Caki2 (cell line): Measurements from ENCODE around the gene LRTM1. TPM values are rescaled to one million over a fixed set of nuclear protein-coding genes. Genes with fewer than 3 reads are reported as not detected.

Source experiments
- DNase-seq: peaks from one replicate; pipeline ENCODE4 v3.0.0-alpha.2; 2015; ENCODE audit warnings: low read depth
- in situ Hi-C: cut with HindIII; loops from 2 replicates; pipeline ENCODE4 v1.10.0; 2016; ENCODE audit warnings: low sequenced_read_pairs, low pct_unique_long_range_greater_than_20kb, mixed read lengths
- total RNA-seq: library from RNA; depleted of rRNA; stranded (reverse); fragments of >200 nt; shearing (Covaris generic); gene quantifications from 2 replicates; pipeline ENCODE4 v1.2.3, GENCODE V29; 2014; ENCODE audit warnings: low replicate concordance

Gene LRTM1
- total RNA-seq, 1 experiment from 2014 or later: not detected

DNA sequence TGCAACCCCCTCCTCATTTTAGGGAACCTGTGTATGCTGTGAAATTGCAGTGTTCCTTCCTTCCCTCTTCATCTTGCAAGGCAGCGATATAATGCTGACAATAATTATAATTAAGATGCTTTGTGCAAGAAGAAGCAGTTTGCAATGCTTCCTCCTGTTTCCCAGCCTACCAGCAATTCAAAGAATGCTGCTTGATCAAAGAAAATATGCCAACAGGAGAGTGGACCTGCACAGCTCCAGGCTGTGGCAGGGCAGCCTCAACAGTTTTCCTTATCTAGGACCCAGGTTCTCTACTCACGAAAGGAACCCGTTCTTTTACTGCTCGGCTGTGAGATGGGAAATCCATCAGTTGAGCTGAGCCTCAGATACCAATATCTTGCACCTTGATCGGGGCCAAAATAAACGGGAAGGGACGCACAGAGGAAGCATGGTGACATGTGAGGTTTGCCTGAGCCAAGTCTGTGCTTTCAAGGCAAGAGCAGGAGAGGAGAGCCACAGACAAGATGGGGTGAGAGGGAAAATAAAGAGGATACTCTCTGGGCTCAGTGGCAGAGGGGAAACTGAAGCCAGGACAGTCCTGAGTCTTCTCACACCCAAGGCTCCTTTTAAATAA, 22.6 kb upstream of the LRTM1 start:
- DNase-seq: no peak
- in situ Hi-C loops: no loop called here

DNA sequence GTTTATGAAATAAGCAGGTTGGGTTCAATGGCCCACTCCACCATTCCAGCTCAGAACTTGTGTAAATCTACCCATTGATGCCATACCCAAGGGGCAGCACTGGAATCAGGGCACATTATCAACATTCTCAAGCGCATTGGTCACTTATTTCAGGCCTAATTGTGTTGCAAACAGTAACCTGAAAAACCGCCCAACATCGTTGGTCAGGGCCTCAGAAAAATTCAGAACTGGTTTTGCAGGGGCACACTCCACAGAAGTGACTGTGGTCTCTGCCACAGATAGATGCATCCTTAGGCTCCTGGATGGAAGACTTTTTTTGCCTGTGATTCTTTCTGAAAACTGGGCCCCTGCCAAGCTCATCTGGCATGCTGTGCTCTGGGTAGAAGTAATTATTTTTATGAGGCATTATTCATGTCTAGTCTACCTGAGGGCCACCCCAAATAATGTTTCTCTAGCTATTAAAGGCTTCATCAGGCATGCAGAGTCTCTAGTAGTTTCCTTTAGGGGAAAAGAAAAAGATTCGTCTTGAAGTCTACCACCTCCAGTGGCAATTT, 21.7 kb upstream of the LRTM1 start:
- in situ Hi-C loops: no loop called here
- no peak for DNase-seq

- in situ Hi-C loops: no loop called here
- no peak for DNase-seq
These were observed 14.0 kb upstream of the LRTM1 start for GRCh38 chr3:54941690-54942362.

DNA sequence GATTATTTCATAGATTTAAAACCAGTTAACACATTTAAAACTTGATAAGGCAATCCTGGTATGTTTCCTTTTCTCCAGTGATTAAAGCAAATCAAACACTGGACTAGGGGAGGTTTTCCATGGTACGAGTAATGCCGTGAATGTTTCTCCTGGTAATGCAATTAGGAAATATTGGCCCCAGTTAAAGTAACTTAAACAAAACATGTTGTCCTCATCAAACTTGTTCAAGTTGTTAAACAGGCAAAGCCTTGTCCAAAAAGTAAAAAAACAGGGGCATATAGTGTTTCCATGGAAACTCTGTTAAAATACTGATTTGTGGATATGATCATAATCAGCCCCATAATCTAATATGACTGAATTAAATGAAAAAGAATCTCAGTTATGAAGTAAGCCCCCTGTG, 13.1 kb upstream of the LRTM1 start:
- in situ Hi-C loops: no loop called here
- no peak for DNase-seq

DNA sequence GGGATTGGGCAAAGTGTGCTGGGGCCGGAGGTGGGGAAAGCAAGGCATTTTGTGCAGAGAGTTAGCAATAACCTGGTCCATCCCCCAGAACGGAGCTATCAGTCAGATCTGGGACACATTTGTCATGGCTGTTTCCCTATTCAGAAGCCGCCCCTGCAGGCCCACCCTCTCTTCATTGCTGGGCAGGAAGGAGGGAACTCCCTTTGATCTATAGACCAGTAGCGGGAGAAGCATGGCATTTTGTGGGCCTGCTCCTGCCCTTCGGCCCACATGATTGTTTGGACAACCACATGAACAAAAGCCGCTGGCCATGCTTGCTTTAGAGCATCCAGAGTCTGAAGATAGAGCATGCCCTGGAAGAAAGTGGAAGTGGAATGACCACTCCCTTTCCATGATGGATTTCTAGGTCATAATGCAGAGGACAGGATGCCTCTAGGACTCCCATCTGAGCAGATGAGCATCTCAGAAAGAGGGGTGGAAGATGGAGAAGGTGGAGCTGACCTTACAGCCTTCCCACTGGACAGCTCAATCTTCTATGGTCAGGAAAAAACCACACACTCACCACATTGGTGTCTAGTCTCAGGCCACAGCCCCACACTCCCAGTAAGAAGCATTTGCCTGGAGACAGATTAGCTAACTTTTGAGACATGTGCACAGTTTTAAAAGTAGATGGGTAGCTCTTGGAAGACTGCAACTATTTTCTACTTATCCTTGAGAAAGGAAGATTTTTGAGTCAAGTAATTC, 11.9 kb upstream of the LRTM1 start:
- in situ Hi-C loops: no loop called here
- no peak for DNase-seq

DNA sequence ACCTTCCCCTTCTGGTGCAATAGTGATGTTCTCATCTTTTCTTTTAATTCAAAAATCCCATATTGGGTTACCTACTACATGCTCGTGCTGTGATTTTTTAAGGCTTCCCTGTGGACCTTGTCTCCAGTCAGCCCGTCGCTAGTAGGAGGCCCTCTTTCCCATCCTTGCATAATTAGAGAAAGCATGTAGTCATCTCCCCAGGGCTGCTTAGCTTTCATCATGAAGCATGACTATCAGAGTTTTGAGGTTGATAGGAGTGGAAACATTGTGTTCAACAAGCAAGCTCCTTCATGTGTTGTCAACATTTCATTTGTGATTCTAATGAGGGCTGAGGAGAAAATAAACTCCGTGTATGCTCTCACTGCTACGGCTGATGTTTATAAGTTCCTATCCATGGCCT, 8.7 kb upstream of the LRTM1 start:
- in situ Hi-C loops: no loop called here
- DNase-seq: no peak

GRCh38 chr3:54935869-54936268, 8.0 kb upstream of the LRTM1 start:
- no peak for DNase-seq
- in situ Hi-C loops: no loop called here

DNA sequence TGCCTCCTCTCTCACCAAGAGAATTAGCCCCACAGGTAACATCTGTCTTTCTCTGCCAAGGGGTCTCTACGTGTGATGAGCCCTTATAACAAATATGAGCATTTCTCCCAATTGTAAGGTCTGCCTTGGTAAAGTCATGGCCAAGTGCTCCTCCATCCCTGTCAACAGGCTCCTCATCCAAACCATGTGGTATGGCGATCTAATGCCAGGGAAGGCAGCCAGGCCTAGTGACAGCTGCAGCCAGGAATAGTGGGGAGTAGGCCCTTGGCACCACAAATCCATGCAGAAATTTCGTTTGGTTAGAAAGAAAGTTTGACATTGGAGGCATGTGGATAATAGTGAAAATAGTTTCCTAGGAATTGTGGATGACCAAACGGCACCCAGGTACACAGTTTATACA, 4.7 kb upstream of the LRTM1 start:
- in situ Hi-C loops: no loop called here
- DNase-seq: no peak

- in situ Hi-C loops: no loop called here
- DNase-seq: no peak
These were observed 3.3 kb upstream of the LRTM1 start for GRCh38 chr3:54931182-54931581.

DNA sequence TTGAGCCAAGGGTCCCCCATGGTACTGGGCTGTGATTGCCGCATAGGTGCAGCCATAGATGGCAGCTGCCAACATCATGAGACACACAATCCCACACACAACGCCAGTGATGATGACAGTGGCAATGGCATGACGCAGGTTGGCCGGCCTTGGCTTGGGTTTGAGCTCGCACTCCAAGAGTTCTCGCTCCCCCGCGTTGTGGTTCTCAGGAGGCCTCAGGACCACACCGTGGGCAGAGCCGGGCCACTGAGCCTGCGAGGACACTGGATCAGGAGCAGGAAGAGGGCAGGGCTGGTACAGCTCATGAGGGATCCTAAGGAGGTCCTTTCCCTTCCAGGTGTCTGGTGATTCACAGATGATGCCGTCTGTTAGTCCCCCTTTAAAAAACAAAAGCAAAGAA, 9.3 kb downstream of the LRTM1 start:
- in situ Hi-C loops: no loop called here

DNA sequence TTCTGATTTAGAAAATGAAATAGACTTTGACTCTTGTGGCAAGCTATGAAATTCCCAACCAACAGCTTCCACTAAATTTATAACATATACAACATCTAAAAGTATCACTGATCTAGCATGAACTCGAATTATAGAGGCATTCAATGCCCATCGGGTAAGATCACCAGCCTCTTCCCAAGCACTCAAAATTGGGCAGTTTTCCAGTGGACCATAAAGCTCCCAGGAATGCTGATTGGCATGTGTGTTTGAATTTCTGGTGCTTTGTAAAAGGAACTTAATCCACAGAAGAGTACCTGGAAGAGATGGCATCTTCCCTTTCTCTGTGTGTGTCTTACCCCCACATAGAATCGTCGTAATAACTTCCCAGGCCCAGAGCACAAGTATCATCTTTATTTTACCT, 10.0 kb downstream of the LRTM1 start:
- no peak for DNase-seq
- in situ Hi-C loops: no loop called here

More for the DNA sequence above, 9.3 kb downstream of the LRTM1 start:
- DNase-seq: no peak

- DNase-seq: no peak
- in situ Hi-C loops: no loop called here
These were observed 10.7 kb downstream of the LRTM1 start for GRCh38 chr3:54917174-54917573.

DNA sequence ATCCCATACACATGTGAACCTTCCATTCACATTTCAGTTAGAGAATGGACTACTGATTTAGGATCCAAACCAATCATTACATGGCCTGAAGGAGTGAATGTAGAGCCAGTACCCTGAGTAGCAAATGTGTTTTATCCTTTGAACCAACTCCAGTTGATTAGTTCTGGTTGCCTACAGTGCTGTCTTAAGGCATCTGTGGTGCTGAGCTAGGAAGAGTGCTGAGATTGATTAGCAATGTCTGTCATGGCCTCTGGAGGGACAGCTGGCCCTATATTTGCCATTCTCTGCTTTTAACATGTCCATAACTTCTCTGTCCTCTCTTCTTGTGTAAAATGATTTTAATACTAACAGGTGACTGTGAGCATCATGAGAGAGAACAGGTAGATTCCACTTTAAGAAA, 11.1 kb downstream of the LRTM1 start:
- DNase-seq: no peak
- in situ Hi-C loops: no loop called here

GRCh38 chr3:54915976-54916375, 11.9 kb downstream of the LRTM1 start:
- no peak for DNase-seq
- in situ Hi-C loops: no loop called here

DNA sequence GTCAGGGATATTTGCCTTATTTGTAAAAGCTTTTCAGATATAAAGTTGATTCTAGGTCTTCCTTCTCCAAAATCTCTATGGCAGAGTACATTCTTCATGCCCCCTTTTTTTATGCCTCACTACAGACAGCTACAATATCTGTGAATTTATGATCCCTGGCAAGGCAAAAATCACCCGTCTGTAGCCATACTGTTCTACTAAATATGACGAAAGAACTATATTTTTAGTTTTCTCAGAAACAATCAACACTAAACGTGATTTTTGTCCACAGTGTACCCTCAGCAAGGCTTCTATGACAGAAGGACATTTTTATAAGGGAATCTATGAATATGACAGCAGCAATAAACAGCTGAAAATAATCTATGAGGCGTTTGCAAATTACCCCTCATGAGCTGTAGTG, 12.7 kb downstream of the LRTM1 start:
- DNase-seq: no peak
- in situ Hi-C loops: no loop called here

DNA sequence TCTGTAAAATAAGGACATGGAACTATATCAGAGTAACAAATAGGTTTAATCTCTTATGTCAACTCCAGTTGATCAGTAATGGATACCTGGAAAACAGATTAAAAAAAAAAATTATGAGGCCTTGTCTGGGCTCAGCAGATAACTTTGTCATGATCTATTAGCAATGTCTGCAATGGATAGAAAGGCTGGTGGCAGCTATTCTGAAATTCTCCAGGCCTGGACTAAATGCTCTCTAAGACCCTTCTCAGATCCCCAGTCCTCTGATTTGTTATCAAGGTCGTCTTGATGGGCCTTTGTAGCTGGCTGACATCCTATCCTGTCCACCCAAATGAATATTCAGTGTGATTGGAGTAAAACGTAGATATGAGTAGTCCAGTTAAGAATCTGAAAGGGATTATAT, 13.7 kb downstream of the LRTM1 start:
- DNase-seq: no peak
- in situ Hi-C loops: no loop called here

GRCh38 chr3:54909191-54909590, 18.7 kb downstream of the LRTM1 start:
- in situ Hi-C loops: no loop called here
- no peak for DNase-seq

GRCh38 chr3:54906763-54907162, 21.1 kb downstream of the LRTM1 start:
- in situ Hi-C loops: no loop called here
- DNase-seq: no peak

GRCh38 chr3:54905920-54906319, 21.9 kb downstream of the LRTM1 start:
- DNase-seq: no peak

More at GRCh38 chr3:54905920-54906319, 21.9 kb downstream of the LRTM1 start:
- in situ Hi-C loops: no loop called here
